Hippocampal formation (tissue), 2 donors: ENCODE measurements around the gene SUMO3.

ENCODE experiments used
- DNase-seq, 2 donors: peaks; one replicate each; lab custom pipeline; 2025; lab: John Stamatoyannopoulos, UW

SUMO3 gene

GRCh38 chr21:44779417-44780136 is 38.3 kb downstream of the SUMO3 start:
- DNase-seq: no peak

GRCh38 chr21:44778983-44779382 is 38.9 kb downstream of the SUMO3 start:
- no peak for DNase-seq

- DNase-seq: no peak
Measured at GRCh38 chr21:44778499-44778911, 39.4 kb downstream of the SUMO3 start.

GRCh38 chr21:44778094-44778493 is 39.8 kb downstream of the SUMO3 start:
- no peak for DNase-seq

GRCh38 chr21:44774972-44775371 is 42.9 kb downstream of the SUMO3 start:
- no peak for DNase-seq

DNA sequence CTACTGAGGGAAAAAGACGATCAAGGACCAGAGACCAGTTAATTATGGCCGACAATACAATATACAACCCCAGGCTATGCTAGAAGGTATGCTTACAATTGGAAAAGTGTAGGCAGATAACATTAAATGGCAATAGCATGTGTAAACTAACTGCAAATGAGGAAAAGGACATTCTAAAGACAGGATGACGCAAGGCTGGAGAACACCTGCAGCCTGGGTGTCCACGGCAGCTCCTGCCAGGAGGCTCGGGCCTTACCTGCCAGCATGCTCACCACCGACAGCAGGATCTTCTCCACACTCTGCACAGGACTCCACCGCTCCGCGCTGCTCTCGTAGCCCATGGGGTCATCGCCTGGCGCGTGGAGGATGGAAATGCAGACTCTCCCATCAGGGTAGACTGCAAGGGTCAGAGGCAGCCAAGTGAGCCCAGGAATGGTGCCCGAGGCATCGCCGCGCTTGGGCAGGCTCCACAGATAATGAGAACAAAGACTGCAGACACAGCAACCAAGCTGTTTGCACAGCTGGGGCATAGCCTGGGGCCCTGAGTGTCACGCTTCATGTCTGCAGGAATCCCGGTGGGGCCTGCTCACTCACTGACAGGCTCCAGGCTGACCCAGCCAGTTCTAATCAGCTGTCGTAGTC is 44.5 kb downstream of the SUMO3 start:
- DNase-seq: no peak

- DNase-seq: no peak
Measured at GRCh38 chr21:44771896-44772525, 45.9 kb downstream of the SUMO3 start.

- no peak for DNase-seq
Measured at GRCh38 chr21:44767834-44768831, 49.7 kb downstream of the SUMO3 start.

- no peak for DNase-seq
Measured at GRCh38 chr21:44766818-44767354, 51.0 kb downstream of the SUMO3 start.

DNA sequence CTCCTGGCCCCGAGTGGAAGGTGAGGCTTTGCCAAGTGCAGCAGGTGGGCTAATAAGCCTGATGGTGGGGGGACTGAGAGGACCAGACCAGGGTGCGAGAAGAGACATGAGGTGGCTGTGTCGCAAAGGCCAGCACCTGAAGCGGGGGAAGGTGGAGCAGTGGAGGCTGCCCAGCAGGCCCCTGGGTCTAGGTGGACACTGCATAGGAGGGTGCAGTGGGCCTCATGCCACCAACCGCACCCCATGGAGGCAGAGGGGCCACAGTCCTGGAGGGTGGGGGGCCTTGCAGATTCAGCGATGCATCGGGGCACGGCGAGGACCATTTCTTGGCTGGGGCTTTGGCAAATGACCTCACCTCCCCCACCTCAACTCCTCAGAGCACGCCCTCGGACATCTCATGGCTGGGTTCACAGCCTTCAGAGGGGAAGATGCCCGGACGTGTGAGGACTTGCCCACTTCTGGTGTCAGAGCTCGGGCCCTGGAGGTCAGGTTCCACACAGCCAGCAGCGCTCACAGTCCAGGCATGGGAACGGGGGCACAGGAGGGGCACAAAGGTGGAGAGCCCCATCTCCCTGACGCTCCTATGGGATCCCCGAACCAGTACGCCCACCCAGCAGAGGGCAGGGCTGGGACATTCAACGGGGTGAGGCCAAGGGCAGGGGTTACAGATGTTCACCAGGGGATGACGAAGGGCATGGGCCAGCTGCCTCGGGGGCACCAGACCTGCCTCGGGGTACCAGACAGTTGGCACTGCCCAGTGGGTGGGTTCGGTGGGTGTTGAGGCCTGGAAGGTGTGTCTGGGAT is 51.6 kb downstream of the SUMO3 start:
- DNase-seq: no peak

DNA sequence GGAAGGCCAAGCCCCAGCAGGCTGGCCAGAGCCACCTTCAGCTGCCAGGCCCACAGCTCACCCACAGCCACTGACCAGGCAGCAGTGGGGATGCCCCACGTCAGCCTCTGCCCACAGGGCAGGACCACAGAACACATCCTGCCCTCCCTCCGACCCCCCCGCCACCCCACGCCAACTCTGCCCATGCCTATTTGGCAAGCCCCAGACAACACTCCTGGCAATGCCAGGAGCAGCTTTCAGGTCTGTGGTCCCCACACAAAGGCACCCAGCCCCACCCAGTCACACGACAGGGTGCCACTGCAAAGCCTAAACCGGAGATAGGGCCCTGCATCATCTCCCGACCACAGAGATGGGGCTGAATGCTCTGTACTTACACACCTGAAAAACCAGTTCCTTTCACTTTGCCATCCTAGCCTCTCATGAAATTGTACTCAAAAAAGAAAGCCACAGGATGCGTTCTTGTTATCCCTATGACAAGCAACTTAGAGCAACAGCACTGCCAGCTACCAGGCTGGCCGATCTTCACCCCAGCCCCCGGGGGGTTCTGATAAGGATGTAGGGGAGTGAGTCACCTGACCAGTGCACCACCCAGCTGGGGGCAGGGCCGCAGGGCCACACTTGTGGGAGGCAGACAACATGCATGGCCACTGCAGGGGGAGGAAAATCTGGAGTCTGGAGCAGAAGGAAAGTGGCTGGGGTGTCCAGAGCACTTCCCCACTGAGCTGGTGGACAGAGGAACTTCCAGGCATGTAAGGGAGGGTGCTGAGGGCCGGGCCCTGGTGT is 52.4 kb downstream of the SUMO3 start:
- DNase-seq: no peak

- DNase-seq: no peak
Measured at GRCh38 chr21:44764319-44765230, 53.3 kb downstream of the SUMO3 start.

DNA sequence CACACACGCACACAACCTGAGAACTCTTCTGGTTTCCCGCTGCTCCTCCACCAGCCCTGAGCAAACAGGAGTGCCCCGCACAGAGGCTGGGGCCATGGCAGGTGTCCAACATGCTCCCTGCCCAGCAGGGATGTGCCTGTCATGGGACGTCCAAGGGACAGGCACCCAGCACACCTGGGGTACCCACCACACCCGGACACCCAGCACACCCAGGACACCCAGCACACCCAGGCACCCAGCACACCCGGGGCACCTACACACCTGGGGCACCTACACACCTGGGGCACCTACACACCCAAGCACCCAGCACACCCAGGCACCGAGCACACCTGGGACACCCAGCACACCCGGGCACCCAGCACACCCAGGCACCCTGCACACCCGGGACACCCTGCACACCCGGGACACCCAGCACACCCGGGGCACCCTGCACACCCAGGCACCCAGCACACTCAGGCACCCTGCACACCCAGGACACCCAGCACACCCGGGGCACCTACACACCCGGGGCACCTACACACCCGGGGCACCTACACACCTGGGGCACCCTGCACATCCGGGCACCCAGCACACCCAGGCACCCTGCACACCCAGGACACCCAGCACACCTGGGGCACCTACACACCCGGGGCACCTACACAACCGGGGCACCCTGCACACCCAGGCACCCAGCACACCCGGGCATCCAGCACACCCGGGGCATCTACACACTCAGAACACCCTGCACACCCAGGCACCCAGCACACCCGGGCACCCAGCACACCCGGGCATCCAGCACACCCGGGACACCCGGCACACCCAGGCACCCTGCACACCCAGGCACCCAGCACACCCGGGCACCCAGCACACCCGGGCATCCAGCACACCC is 54.2 kb downstream of the SUMO3 start:
- DNase-seq: no peak

GRCh38 chr21:44763050-44763378 is 54.8 kb downstream of the SUMO3 start:
- DNase-seq: no peak

DNA sequence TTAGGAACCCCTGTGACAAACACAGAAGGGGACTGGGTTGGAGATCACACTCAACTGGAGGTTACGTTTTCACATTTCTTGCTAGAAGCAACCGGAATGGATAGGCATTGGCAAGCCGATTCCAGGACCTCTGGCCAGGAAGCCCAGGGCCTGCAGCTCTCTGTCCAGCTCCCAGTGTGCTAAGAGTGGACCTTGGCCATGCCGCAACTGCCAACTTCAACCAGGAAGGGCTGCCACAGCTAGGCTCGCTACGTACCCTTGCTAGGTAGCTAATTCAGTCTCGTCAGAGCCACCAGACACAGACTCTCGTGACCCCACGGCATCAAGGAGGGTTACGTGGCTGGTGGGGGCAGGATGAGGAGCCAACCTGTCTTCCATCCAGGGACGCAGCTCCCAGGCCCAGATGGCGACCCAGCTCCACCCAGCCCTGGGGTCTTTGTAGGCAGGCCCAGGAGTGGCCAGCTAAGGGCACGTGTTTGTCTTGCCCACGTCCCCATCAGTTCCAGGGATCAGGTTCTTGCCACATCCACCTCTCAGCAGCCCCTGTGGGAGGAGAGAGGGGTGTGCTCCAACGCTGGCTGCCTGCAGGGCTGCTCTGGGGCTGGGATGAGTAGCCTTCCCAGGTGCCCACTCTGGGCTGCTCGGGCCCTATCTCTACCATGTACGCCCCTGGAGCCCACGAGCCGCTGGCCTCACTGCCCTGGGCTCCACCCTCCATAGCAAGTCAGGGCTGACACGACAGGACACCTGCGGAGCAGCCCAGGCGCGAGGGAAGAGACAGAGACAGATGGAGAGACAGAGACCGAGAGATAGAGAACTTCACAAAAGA is 55.4 kb downstream of the SUMO3 start:
- no peak for DNase-seq

- no peak for DNase-seq
Measured at GRCh38 chr21:44761747-44762208, 56.1 kb downstream of the SUMO3 start.
